Osteoblast (primary cell): ENCODE measurements around the gene WNT6. TPM values are rescaled to one million over a fixed set of nuclear protein-coding genes. Genes with fewer than 3 reads are reported as not detected.
A peak's percentile ranks its signal among the peaks of the same experiment; 100 is the strongest.

Source experiments
- DNase-seq: peaks from one replicate; pipeline ENCODE4 v3.0.0; 2011; ENCODE audit warnings: low spot score, mixed read lengths; ENCODE audit not compliant: insufficient read length; ENCODE audit errors: missing footprints
- H2AFZ ChIP-seq: 2 replicates; pipeline ENCODE4 v1.6.0; 2011; ENCODE audit warnings: mild to moderate bottlenecking, low read length
- H3K27ac ChIP-seq: 2 replicates; pipeline ENCODE4 v1.5.1; 2011; ENCODE audit warnings: mild to moderate bottlenecking, low read depth, low read length, moderate library complexity
- H3K27me3 ChIP-seq: 2 replicates; pipeline ENCODE4 v1.6.0; 2012; ENCODE audit warnings: mild to moderate bottlenecking, control low read depth, inconsistent platforms, low read length, moderate library complexity; ENCODE audit not compliant: insufficient read depth
- H3K36me3 ChIP-seq: 2 replicates; pipeline ENCODE4 v1.5.1; 2011; ENCODE audit warnings: mild to moderate bottlenecking, low read length, control low read depth, moderate library complexity; ENCODE audit not compliant: insufficient read depth
- H3K4me1 ChIP-seq: 2 replicates; pipeline ENCODE4 v1.5.1; 2011; ENCODE audit warnings: mild to moderate bottlenecking, low read length, control low read depth, moderate library complexity; ENCODE audit not compliant: insufficient read depth
- H3K4me2 ChIP-seq: 2 replicates; pipeline ENCODE4 v1.6.0; 2011; ENCODE audit warnings: mild to moderate bottlenecking, low read length; ENCODE audit not compliant: insufficient read depth
- H3K4me3 ChIP-seq: fragments of 200-600 bp; sonication (generic); 3 replicates; pipeline ENCODE4 v1.5.1; 2012; ENCODE audit warnings: mild to moderate bottlenecking, low read length, inconsistent platforms; ENCODE audit not compliant: insufficient read depth
- H3K79me2 ChIP-seq: 2 replicates; pipeline ENCODE4 v1.6.0; 2012; ENCODE audit warnings: mild to moderate bottlenecking, low read length, control low read depth, inconsistent platforms; ENCODE audit not compliant: insufficient read depth
- H3K9me3 ChIP-seq: 2 replicates; pipeline ENCODE4 v1.5.1; 2011; ENCODE audit warnings: low read depth, low read length, control low read depth
- H4K20me1 ChIP-seq: 2 replicates; pipeline ENCODE4 v1.6.0; 2012; ENCODE audit warnings: mild to moderate bottlenecking, low read length, control low read depth; ENCODE audit not compliant: insufficient read depth
- CTCF ChIP-seq: IDR thresholded peaks from 2 replicates; pipeline ENCODE4 v1.5.1; 2011; ENCODE audit warnings: mild to moderate bottlenecking, low read depth, low read length, moderate library complexity; ENCODE audit errors: extremely low read depth
- total RNA-seq: library from RNA; depleted of rRNA; stranded (reverse); fragments of >200 nt; gene quantifications from 2 replicates; pipeline ENCODE4 v1.2.3, GENCODE V29; 2012

The WNT6 gene
- total RNA-seq, 1 donor = not detected

GRCh38 chr2:218895759-218896500 lies 36.3 kb downstream of the WNT6 start:
- TF ChIP-seq CTCF = no peak
- Histone ChIP-seq H3K36me3 (no peaks in the 10 kb centered on the region), H3K27me3 (peaks cover 79% of the 10 kb centered on the region), H4K20me1 (no peaks in the 10 kb centered on the region), H2AFZ (no peak overlapping the region), H3K9me3 (no peaks in the 10 kb centered on the region), H3K79me2 (no peaks in the 10 kb centered on the region), H3K4me1 (peaks cover 6% of the 10 kb centered on the region), H3K27ac (no peak overlapping the region), H3K4me2 (no peak overlapping the region), H3K4me3 (no peak overlapping the region)
- DNase-seq = peak; percentile 68

DNA sequence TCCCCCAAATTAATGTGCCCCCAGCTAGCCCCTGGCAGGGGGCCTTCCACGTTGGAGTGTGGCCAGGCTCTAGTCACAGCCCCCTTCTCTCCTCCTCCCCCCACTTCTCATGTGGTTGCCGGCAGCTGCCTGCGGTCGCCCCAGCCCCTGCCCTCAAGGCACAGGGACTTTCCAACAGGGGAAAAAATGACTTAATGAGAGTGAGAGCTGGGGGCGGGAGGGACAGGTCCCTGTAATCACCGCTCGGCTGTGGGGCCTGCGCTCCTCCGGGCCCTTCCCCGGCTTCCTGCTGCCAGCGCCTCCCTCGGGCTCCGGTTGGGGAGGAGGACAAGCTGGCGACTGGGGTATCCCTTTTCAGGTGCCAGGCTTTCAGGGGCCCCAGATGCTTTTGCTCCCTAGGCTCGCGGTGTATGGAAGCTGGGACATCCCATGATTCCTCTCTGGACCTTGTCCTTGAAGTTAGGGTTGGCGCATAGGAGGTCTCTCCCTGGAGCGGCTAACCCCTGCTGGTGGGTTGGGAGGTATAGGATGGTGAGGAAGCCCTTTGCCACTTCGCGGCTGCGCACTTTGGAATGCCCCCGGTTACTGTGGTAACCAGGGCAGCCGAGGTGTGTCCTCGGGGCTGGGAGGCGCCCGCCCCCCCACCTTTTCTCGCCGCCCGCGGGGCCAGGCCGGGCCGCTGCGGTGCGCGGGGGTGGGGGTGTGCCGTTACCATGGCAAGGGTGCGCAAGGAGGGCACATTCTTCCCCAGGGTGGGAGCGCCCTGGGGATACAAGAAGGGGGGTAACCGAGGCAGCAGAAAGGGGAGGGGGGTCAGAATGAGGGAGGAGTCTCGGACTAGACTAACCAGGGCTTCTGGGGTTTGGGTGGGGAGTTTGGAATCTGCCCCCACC lies 37.1 kb downstream of the WNT6 start:
- DNase-seq = peak; percentile 95
- no peak overlapping the region for H2AFZ ChIP-seq

GRCh38 chr2:218897394-218898108 lies 37.9 kb downstream of the WNT6 start:
- H3K4me1 ChIP-seq = peaks cover 6% of the 10 kb centered on the region
- H3K4me2 ChIP-seq = no peak overlapping the region

More for the DNA sequence above, 37.1 kb downstream of the WNT6 start:
- peaks cover 6% of the 10 kb centered on the region for H3K4me1 ChIP-seq
- H3K36me3 ChIP-seq = no peaks in the 10 kb centered on the region
- H3K27ac ChIP-seq = no peak overlapping the region
- no peaks in the 10 kb centered on the region for H3K9me3 ChIP-seq
- TF ChIP-seq CTCF = no peak
- no peak overlapping the region for H3K4me2 ChIP-seq
- H3K27me3 ChIP-seq = peaks cover 86% of the 10 kb centered on the region
- H3K4me3 ChIP-seq = no peak overlapping the region
- H4K20me1 ChIP-seq = no peaks in the 10 kb centered on the region
- H3K79me2 ChIP-seq = no peaks in the 10 kb centered on the region

More at GRCh38 chr2:218897394-218898108, 37.9 kb downstream of the WNT6 start:
- no peaks in the 10 kb centered on the region for H3K36me3 ChIP-seq
- no peaks in the 10 kb centered on the region for H4K20me1 ChIP-seq
- no peak for TF ChIP-seq CTCF
- no peak overlapping the region for H3K4me3 ChIP-seq
- H3K27me3 ChIP-seq = peaks cover 87% of the 10 kb centered on the region
- H3K27ac ChIP-seq = no peak overlapping the region
- peak; percentile 69 for DNase-seq
- no peaks in the 10 kb centered on the region for H3K9me3 ChIP-seq
- no peak overlapping the region for H2AFZ ChIP-seq
- no peaks in the 10 kb centered on the region for H3K79me2 ChIP-seq
